VCaP (cell line): ENCODE data around the gene LHPP.
A peak's percentile ranks its signal among the peaks of the same experiment; 100 is the strongest.

ENCODE experiments used
- H3K27ac ChIP-seq: fragments of 450-650 bp; 2 replicates; pipeline ENCODE4 v1.5.1; 2017
- CTCF ChIP-seq: fragments of 450-650 bp; conservative IDR thresholded peaks from 2 replicates; pipeline ENCODE4 v1.5.1; 2017; ENCODE audit warnings: mild to moderate bottlenecking, moderate library complexity

The LHPP gene

GRCh38 chr10:124591123-124591495, 129.5 kb downstream of the LHPP start:
- H3K27ac ChIP-seq: peak overlapping the region; percentile 80; the same call in 1 of the 2 replicates
- no peak for TF ChIP-seq CTCF

GRCh38 chr10:124592101-124592500, 130.5 kb downstream of the LHPP start:
- no peak for TF ChIP-seq CTCF
- H3K27ac ChIP-seq: no peak overlapping the region

GRCh38 chr10:124592736-124593430, 131.3 kb downstream of the LHPP start:
- H3K27ac ChIP-seq: no peak overlapping the region
- no peak for TF ChIP-seq CTCF

- H3K27ac ChIP-seq: no peak overlapping the region
- no peak for TF ChIP-seq CTCF
Observed at GRCh38 chr10:124593431-124593985, 131.9 kb downstream of the LHPP start.

GRCh38 chr10:124594240-124594639, 132.6 kb downstream of the LHPP start:
- TF ChIP-seq CTCF: no peak
- H3K27ac ChIP-seq: no peak overlapping the region

- H3K27ac ChIP-seq: no peak overlapping the region
- TF ChIP-seq CTCF: no peak
Observed at GRCh38 chr10:124595143-124595883, 133.7 kb downstream of the LHPP start.

GRCh38 chr10:124596116-124596785, 134.6 kb downstream of the LHPP start:
- no peak for TF ChIP-seq CTCF
- no peak overlapping the region for H3K27ac ChIP-seq
